K562 (cell line): Measurements from ENCODE around the gene HOXB7. TPM values are rescaled to one million over a fixed set of nuclear protein-coding genes. Genes with fewer than 3 reads are reported as not detected.

Source experiments
- ARID4B ChIP-seq: sonication (generic); formaldehyde crosslinking; IDR thresholded peaks from 2 replicates; pipeline ENCODE4 v1.8.0; 2022; ENCODE audit warnings: mild to moderate bottlenecking, missing genetic modification reagents
- ATF2 ChIP-seq: sonication (generic); formaldehyde crosslinking; IDR thresholded peaks from 2 replicates; pipeline ENCODE4 v1.8.1; 2022; ENCODE audit warnings: missing genetic modification reagents
- EGR1 ChIP-seq: fragments of 450-650 bp; conservative IDR thresholded peaks from 2 replicates; pipeline ENCODE4 v1.6.1; 2017; ENCODE audit warnings: mild to moderate bottlenecking
- KLF16 ChIP-seq: IDR thresholded peaks from 2 replicates; pipeline ENCODE4 v1.6.1; 2016; ENCODE audit warnings: antibody characterized with exemption
- MBD1 ChIP-seq: fragments of 250-450 bp; sonication (Bioruptor Pico); IDR thresholded peaks from 2 replicates; pipeline ENCODE4 v1.8.0; 2022; ENCODE audit warnings: inconsistent platforms
- MTA1 ChIP-seq: fragments of 450-650 bp; IDR thresholded peaks from 2 replicates; pipeline ENCODE4 v1.6.1; 2017; ENCODE audit warnings: borderline replicate concordance
- NR0B1 ChIP-seq: fragments of 450-650 bp; IDR thresholded peaks from one replicate; pipeline ENCODE4 v1.6.1; 2018; ENCODE audit warnings: mild to moderate bottlenecking, moderate library complexity; ENCODE audit not compliant: partially characterized antibody
- XRCC4 ChIP-seq: IDR thresholded peaks from one replicate; pipeline ENCODE4 v1.6.1; 2011; ENCODE audit not compliant: insufficient read depth, insufficient read length; ENCODE audit errors: extremely low read depth
- YY1 ChIP-seq, 3 experiments: IDR thresholded peaks; 2 replicates each; pipeline ENCODE4 v1.6.1; 2011; ENCODE audit warnings: low read length in 2 of 3, mild to moderate bottlenecking in 2 of 3, moderate library complexity in 2 of 3, borderline replicate concordance in 1 of 3, control low read depth in 1 of 3, low read depth in 1 of 3; ENCODE audit not compliant: insufficient read depth in 3 of 3, insufficient replicate concordance in 2 of 3, control insufficient read depth in 1 of 3, insufficient read length in 1 of 3; ENCODE audit errors: extremely low read depth in 1 of 3
- ZBTB2 ChIP-seq: fragments of 450-650 bp; IDR thresholded peaks from 2 replicates; pipeline ENCODE4 v1.6.1; 2016; ENCODE audit warnings: antibody characterized with exemption
- ZNF263 ChIP-seq: sonication (generic); formaldehyde crosslinking; IDR thresholded peaks from 2 replicates; pipeline ENCODE4 v1.8.0; 2022; ENCODE audit warnings: mild to moderate bottlenecking, missing genetic modification reagents, borderline replicate concordance
- ZNF75A ChIP-seq: fragments of 450-650 bp; formaldehyde crosslinking; IDR thresholded peaks from 2 replicates; pipeline ENCODE4 v1.4.0; 2020; ENCODE audit warnings: mild to moderate bottlenecking
- polyA plus RNA-seq, 8 experiments: library from polyadenylated mRNA; depleted of rRNA in 4 of 8; stranded (reverse) in 5 of 8; unstranded in 3 of 8; fragments of >200 nt; fragmentation: Nextera tagmentation in 2 of 8; fragmentation: Illumina TruSeq in 1 of 8; extraction: Ambion mirVana in 2 of 8; extraction: Trizol in 1 of 8; gene quantifications; 2 replicates each; pipeline versions ENCODE4 v1.2.1 to v1.2.3, GENCODE V29; 2011 to 2014; ENCODE audit warnings: inconsistent platforms in 1 of 8, missing spikeins in 1 of 8
- total RNA-seq, 7 experiments: library from RNA; depleted of rRNA in 6 of 7; stranded (reverse); fragments of >200 nt in 6 of 7; fragmentation: Illumina TruSeq in 2 of 7; extraction: Trizol in 2 of 7; gene quantifications; 2 replicates each; pipeline versions ENCODE4 v1.2.1 to v1.2.3, GENCODE V29; 2011 to 2021; ENCODE audit warnings: low replicate concordance in 1 of 7

The HOXB7 gene
- total and polyA plus RNA-seq, 9 of the 15 experiments (the other 6 are each of a cell fraction or from before 2014, with no cell fraction given): 5.5 to 16.7 (median 8.3) TPM

GRCh38 chr17:48626245-48627117 is 15.7 kb upstream of the HOXB7 start, which contains the start of gene HOXB9 (continued):
- peak; percentile 83 for TF ChIP-seq ZBTB2
- no peak for TF ChIP-seq ZNF75A (CRISPR knock-in tag)
- TF ChIP-seq MTA1: peak; percentile 32; the same call in 1 of the 2 replicates
- peak; percentile 100 for TF ChIP-seq EGR1
- TF ChIP-seq YY1 (IDR thresholded peaks at IDR 0.05; ENCODE audit: borderline replicate concordance in 1 of 3, control insufficient read depth in 1 of 3, extremely low read depth in 1 of 3, insufficient read depth in 3 of 3, insufficient read length in 1 of 3, insufficient replicate concordance in 2 of 3, low read depth in 1 of 3, low read length in 2 of 3): peak in 2 of 3 experiments; percentile 57 to 66
- TF ChIP-seq MBD1 (CRISPR knock-in tag): no peak
- TF ChIP-seq NR0B1: no peak
- TF ChIP-seq KLF16: peak; percentile 79
- TF ChIP-seq XRCC4: no peak
- peak; percentile 72; the same call in 1 of the 2 replicates for TF ChIP-seq ATF2
- no peak for TF ChIP-seq ARID4B (CRISPR knock-in tag)
- no peak for TF ChIP-seq ZNF263 (CRISPR knock-in tag)
